Stimulated activated CD8-positive, alpha-beta memory T cell treated with anti-CD3 and anti-CD28 coated beads, Interleukin-7, amount 100 ng/mL, for 1 hour (primary cell): Measurements from ENCODE around the gene GFY.

ENCODE experiments used
- DNase-seq, 2 donors: peaks; one replicate each; pipeline ENCODE4 v3.0.0-alpha.2; 2020; ENCODE audit warnings: low read depth in 2 of 2

Gene GFY

DNA sequence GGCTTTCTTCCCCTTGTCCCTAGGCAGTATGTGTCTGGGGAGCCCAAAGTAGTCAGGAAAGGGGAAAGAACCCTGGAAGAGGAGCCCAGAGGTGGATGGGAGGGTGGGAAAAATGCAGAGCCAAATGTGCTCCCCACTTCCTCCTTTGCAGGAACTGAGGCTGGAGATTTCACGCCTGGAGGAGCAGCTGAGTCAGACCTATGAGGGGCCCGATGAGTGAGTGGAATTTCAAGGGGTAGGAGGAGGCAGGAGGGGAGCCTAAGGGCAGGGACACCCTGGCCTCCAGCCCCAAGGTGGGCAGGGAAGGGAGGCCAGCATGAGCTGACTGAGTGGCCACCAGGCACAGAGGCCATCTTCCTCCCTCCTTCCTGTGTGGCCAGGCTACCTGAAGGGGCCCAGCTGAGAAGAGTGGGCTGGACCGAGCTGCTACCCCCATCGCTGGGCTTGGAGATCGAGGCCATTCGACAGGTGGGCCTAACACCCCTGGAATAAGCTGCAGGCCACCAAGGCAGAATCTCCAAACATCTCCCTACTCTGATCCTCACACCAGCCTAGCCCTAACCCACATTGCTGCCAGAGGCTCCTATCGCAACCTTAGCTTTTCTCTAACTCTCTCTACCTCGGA is 16.3 kb upstream of the GFY start:
- no peak for DNase-seq

DNA sequence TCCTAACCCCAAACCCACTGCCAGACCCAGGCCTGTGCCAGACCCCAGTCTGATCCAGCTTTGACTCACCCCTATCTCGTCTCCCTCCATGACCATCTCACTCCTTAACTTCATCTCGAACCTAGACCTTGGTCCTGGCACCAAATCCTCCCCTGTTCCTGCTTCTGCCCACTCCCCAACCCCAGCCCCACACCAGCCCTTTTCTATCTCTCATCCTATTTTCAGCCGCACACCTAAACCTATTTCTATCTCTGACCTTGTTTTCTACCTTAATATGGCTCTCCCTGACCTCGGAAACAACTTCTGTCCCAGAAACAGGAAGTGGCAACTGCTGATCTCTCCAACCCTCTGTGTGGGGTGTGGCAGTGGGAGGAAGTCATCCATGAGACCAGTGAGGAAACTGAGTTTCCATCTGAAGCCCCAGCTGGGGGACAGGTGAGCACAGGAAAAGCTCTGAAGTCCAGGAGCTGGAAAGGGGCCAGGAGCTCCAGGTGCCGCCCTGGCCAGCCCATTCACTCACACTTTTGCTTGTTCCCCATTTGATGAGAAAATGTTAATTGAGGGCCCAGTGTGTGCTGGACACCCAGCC is 15.7 kb upstream of the GFY start:
- DNase-seq: no peak

DNA sequence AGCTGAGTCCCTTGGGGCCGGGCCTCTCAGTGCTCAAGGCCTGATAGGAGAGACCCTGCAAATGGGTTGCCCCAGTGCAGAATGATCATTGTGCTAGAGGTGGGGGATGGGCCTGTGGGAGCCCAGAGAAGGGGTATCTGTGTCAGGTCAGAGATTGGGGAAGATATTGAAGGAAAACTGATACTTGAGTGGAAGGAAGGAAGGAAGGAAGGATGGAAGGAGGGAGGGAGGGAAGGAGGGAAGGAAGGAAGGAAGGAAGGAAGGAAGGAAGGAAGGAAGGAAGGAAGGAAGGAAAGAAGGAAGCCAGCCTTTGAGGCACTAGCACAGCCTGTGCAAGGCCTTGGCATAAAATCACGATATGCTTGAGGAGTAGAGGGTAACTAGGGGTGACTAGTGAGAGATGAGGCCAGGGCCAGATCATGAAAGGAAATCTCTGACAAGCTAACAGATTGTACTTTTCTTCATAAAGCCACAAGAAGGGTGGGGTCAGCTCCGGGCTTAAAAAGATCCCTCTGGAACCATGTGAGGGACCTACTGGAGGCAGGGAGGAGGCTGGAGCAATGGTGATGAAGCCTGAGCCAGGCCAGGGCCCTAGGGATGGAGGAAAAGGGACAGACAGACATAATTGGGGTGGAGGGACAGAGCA is 13.4 kb upstream of the GFY start:
- no peak for DNase-seq

DNA sequence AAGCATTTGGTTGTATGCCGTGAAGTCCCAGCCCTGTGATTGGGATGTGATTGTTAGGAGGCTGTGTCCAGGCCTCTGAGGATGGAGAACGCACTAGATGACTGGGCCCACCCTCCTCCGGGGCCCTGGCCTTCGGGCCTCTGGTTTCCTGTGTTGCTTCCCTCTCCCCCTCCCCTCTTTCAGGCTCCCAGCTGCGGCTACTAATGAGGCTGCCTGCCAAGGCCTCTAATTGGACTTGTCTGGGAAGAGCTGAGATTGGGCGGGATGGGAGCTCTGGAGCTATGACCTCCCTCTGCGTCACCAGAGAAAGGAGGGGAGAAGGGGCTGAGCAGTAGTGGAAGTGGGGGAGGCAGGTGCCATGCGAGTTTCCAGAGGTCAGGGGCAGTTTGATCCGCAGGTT is 11.8 kb upstream of the GFY start:
- DNase-seq: no peak

DNA sequence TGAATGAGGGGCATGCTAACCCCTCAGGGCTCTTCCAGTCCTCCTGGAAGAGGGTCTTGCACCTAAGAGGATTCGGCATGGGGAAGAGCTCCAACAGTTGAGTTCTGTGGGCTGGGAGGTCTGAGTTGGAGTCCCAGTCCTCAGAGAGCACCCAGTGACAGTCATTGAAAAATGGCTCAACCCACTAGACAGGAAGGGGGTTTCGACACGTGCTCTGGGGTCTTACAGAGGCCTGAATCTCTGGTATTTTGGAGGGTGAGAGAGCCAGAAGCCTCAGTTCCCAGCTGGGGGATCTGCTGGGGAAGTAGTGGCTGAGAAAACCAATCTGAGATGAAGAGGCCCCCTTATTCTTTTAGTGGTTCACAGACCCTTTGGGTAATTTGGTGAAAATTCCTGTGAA is 10.9 kb upstream of the GFY start:
- DNase-seq: no peak

DNA sequence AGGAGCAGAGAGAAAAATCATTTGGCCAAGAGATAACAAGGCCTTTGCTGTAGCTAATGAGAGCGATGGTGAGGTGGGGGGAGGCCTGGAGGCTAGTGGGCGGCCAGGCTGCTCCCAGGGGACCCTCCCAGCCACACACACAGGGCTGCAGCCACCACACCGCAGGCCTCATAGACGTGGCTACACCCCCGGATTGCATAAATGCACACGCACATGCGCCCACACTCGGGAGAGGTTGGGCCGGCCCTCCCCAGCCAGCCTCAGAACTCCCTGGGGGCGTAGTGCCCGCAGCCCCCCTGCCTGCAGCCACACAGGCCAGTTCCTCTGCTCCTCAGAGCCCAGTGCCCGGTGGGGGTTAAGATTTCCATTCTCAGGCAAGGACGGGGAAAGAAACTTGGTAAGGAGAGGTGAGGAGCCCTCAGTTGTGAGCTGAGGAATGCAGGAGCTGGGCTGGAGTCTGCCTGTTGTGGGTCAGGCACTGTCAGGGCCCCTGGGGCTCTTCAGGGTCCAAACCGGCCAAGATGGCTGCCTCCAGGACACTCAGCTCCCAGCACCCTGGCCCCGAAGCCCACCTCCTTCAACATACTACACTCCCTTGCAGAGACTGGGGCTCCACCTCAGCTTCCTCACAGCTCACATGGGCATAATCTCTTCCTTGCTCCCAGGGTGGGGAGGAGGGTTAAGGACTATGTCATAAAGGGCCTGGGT is 9.9 kb upstream of the GFY start:
- DNase-seq: no peak

DNA sequence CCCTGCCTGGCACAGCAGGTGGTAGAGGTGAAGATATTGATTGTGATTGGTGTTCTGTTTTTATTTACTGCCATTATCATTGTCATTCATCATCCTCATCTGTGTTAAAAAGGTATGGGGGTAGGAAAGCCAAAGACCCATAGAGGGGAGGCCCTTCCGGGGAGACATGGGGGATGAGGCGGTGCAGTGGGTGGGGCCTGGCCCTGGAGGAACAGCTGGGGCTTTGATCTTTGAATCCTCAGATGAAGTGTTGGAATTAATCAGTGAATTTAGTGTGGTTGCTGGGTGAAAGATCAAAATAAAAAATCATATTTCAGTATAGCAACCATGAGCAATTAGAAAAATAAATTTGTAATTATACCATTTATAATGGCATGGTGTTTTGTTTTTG is 9.4 kb upstream of the GFY start:
- DNase-seq: no peak

DNA sequence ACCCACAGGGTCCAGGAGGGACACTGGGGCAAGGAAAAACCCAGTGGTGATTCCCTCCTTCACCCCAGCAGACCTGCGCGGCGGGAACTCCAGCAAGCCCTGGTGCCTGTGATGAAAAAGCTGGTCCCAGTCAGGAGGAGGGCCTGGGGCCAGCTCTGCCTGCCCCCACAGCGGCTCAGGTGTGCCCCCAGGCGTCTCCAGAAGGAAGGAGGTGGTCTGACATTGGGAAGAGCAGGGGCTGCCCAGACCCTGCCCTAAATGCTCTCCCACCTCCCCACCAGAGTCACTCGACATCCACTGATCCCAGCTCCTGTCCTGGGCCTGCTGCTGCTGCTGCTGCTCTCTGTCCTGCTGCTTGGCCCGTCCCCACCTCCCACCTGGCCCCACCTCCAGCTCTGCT is 8.1 kb upstream of the GFY start:
- no peak for DNase-seq

DNA sequence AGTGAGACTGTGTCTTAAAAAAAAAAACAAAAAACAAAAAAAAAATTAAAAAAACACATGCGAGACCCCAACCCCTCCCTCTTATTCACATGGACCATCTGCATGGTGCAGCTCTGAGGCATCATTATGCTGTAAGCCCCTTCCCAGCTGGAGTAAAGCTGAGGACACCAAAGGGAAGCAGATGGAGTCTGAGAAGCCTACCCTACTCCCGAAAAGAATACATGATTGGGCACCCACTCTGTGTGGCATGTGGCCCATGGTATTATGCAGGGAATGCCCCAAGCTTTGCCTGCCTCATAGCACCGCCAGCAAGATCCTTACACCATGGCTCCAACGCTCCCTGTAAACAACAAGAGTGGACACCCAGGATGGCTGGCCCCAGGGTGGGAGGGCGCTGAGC is 6.7 kb upstream of the GFY start:
- no peak for DNase-seq

DNA sequence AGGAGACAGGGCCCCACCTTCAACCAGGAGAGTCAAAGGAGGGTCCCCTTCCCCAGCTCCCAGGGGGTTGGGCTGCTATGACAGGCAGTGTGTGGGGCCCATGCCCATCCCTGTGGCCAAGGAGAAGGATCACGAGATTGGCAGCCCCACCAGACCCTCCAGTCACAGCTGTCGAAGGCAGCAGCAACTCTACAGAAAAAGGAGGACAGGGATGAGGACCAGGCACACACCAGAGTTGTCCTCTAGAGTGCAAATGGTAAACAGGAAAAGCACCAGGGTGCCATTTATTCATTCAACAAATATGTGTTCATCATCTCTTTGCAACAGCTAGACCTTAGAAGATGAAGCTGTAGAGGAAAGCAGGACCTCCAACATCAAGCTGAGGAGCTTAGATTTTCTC is 6.0 kb upstream of the GFY start:
- no peak for DNase-seq

DNA sequence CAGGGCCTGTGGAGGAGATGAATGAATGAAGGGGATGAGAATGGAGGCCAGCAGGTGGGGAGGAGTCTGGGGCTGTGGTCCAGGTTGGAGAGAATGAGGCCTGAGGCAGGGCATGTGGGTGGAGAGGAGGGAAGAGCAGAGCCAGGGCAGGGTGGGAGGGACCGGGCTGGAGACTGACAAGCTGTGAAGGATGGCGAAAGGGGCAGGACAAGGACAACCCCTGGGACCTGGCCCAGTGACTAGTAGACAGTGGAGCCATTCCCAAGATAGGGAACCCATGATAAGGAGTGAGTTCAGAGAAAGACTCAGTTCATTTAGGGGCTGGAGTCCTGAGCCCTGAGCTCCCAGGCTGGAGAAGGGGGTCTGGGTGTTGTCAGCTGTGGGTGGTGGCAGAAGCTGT is 5.0 kb upstream of the GFY start:
- no peak for DNase-seq

DNA sequence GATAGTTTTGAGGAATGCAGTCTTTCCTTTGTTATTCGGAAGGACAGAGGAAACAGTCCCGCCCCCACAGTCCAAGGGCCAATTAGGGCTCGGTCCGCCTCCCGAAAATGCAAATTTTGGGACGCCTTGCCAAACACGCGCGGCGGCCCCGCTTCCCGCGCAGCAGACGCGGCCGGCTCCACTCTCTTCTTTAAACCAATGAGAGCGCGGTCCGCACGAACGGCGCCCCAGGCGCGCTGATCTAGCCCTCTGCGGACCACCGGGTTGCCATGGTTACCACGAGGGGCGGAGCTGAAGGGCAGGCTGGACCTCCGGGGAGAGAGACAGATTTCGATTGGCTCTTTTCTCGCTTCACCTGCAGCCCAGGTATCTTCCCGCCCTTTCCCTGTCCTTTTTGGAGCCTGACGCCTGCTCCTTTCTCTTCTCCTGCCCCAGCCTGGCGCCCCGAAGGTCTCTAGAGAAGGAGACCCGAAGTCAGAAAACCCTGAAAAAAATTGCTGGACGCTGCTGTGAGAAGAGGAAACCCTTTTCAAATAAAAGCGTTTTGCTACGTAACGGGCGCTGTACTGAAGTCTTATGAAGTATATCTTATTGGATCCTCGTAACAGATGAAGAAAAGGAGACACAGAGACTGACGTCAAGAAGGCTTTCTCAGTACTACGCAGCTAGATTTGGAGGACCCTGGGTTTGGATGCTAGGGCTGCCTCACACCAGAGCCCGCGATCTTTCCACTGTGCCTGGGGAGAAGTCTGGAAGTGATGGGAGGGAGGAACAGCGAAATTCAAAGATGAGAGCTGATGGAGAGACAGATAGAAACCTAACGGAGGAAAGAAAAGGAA is 3.9 kb upstream of the GFY start:
- DNase-seq: no peak

DNA sequence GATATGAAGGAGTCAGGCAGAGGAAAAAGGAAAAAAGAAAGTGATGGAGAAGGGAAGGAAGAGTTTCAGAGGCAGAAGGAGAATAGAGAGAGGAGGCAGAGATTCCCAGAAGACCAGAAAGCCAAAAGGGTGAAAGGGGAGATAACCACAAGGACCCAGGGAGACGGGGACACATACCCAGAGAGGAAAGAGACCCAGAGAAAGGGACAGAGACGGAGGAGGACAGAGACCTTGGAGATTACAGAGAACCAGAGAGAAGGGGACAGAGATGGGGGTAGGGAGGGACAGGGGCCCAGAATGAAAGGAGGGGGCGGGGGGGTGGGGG is 3.3 kb upstream of the GFY start:
- DNase-seq: no peak

DNA sequence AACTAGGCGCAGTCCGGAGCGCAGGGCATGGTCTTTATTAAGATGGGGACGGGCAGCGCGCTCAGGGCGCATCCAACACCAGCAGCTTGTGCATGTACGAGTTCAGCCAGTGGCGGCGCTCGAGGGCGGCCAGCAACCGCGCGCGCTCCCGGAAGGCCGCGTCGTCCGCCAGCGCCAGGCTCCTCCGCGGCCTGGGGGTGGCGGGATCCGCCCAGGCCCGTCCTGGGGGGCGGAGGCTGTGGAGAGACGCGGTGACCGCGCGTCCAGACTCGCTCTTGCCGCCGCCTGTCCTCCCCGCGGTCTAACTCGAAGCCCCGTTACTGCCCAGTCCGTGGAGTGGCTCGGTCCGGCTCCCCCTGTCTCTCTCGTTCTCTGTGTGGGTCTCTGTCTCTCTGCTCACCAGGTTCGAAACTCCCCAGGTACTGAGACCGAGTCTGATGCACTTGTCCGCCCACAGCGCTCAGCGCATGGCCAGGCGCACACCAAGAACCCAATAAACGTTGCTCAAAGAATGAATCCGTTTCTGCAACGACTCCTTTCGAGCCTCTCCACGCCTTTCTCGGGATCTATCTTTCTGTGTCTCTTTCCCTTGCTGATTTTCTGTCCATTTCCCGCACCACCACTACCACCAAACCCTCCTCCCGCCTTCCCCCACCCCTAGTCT is 2.6 kb upstream of the GFY start:
- DNase-seq: no peak

DNA sequence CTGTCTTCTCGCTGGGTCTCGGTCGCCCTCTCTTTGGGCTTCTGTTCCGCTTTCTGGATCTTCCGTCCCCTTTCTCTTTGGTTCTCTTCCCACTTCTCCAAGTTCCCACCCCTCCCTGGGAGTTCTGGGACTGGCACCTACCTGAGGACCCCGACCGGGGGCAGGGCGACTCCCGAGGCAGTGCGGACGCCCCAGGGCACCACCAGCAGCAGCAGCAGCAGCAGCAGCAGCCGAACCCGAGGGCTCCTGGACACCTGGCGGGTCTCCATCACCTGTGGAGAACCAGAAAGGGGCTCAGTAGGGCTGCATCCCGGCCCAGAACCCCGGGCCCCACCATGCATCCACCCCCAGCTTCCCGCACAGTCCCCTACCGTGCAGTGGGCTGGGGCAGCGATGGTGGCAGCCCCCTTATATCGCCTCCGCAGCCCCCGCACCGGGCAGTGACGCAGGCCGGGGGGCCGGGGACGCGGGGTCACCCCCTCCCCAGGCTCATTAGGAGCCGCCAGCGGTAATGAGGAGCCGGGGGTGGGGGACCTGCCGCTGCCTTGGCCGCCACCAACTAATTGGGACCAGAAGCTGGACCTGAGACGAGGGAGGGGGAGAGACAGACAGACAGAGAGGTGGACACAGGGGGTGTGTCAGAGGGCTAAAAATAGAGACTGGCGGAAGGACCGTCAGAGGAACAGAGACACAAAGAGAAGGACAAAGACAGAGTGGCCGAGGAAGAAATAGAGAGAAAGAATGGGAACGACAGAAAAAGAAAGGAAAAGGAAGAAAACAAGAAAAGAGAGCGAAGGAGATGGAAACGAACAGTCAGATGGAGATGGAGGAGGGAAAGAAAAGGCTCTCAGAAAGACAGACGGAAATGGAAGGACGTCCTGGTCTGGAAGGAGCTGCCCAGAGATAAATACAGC is 1.9 kb upstream of the GFY start, which contains the start of gene PTH2:
Gene PTH2 (minus strand): TSS at position 371 of the 914 bp plus-strand sequence. CDS start 102 bp downstream, at position 269.
- no peak for DNase-seq

DNA sequence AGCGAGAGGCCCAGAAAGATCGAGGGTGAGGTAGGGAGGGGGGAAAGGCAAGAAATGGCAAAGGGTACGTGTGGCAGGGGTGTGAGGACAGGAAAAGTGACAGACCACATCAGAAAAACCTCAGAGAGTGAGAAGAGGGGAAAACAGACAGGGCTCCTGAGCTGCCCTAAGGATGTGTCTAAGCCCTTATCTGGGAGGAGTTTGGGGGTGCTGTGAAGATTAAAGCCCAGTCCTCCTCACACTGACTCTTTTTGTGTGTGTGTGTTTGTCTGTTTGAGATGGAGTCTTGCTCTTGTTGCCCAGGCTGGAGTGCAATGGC is 1.2 kb upstream of the GFY start:
- DNase-seq: no peak

DNA sequence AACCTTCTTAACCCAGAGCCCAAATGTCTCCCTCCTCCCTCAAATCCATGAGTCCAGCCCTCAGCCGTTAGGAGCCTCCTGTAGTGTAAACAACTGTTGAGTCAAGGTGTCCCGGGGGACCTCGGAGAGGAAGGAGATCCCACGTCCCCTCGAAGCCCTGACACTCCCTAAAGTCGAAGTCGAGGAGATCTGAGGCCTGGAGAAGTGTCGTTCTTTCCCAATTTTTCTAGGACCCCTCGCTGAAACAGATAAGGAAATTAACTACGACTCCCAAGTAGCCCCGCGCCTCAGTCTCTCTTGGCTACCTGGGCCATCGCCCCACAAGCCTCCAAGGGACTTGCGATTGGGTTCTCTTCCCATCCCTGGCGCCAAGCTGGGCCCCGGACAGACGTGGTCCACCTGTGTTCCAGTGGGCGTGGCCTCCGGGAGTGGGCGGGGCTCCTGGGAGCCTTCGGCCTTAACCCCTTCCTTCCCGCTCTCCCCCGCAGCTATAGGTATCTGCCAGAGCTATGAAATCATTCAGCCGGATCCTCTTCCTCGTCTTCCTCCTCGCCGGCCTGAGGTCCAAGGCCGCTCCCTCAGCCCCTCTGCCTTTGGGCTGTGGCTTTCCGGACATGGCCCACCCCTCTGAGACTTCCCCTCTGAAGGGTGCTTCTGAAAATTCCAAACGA is 869 bp downstream of the GFY start:
- no peak for DNase-seq

DNA sequence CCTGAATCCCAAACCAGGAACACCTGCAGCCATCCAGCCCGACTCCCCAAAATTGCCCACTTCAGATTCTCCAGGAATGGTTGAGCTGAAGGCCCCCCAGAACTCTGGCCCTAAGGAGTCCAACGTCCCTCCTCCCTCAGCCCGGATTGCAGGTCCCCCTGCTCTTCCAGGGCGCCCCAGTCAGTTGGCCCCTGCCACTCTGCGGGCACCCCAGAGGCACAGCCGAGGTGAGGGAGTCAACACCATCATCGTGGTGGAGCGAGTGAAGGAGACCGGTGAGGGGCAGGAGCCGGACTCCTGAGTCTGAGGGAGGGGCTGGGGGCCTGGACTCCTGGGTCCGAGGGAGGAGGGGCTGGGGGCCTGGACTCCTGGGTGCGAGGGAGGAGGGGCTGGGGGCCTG is 2.2 kb downstream of the GFY start:
- no peak for DNase-seq

DNA sequence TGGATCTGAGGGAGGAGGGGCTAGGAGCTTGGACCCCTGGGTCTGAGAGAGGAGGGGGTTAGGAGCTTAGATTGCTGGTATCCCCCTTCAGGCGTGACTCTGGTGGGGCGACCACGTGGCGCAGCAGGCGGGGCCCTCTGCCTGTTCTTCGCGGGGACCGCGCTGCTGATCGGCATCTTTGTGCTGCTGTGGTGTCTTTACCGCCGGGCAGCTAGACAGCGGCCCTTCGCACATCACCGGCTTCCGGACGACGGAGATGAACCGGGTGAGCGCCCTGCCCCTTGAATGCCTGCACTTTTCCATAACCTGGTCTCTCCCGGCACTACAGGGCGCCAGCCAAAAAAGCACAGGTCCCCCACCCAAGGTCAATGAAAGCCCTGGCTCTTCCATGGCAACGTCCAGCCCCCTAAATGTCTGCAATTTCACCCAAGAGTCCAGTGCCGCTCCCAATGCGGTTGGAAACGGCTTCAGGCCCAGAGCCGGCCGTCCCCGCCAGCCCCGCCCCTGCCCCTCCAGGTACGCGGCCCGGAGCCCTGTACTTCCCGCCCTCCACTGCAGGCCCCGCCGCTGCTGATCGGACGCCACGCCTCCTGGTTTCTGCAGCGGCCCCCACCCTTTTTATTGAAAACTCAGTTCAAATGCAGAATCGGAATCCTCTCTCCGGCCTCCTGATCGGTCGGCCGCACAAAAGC is 2.8 kb downstream of the GFY start:
- DNase-seq: no peak
